Measurements from ENCODE around the gene TP73. TPM values are rescaled to one million over a fixed set of nuclear protein-coding genes. Genes with fewer than 3 reads are reported as not detected.

TP73 gene
- total RNA-seq, 1 experiment from 2014 or later = 19.2 TPM

DNA sequence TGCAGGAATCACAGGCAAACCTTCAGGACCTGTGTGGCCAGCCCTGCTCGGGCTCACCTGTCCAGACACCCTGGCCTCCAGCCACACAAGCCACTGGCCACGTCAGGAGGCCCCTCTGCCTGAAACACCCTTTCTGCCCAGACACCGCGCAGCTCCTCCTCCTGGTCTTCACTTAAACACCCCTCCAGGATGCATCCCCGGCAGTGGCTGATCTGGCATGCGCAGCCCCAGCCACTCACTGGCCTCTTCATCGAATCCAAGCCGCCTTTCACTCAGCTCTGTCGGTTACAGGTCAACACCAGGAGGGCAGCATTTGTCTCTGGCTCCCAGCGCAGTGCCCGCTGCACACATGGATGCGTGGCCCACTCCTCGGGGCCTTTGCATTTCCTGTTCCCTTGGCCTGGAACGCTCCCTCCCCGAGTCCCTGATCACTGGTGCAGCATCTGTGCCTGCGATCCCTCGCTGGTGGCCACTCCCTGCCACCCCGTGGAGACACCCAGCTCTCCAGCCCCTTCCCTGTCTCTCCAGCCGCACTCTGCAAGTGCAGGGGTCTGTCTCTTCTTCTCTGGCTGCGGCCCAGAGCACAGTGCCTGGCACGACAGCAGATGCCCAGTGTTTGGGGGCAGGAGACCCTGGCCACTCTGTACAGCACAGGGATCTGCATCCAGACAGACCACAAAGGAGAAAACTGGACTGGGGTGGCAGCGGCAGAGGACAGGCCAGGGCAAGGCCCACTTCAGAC lies 18.1 kb upstream of the TP73 start:
- H3K9ac ChIP-seq (ENCODE audit: low read length) = no peak overlapping the region
- ChIA-PET RAD21 (ENCODE audit: low non-redundant PET in 1 of 2, low total read pairs in 2 of 2, uncharacterized antibody in 2 of 2, unreplicated experiment in 2 of 2) (no interaction called here), CTCF (no interaction called here), POLR2A (no interaction called here)
- no TSS peak for BruUV-seq (replicated peaks)
- no peak overlapping the region for H3K4me2 ChIP-seq (ENCODE audit: low read length)
- H3K4me1 ChIP-seq (ENCODE audit: control insufficient read depth in 1 of 2, insufficient read depth in 2 of 2, low read length in 2 of 2) = no peaks in the 10 kb centered on the region
- intact Hi-C loops (cut with micrococcal nuclease) = no loop called here
- no peaks in the 10 kb centered on the region for H3K27me3 ChIP-seq (ENCODE audit: insufficient read depth, low read length)
- DNase-seq (ENCODE audit: low read depth, low spot score) (no peak), ATAC-seq (no peak)
- no peaks in the 10 kb centered on the region for H3K9me2 ChIP-seq (ENCODE audit: insufficient read depth)
- H3K4me3 ChIP-seq (replicated peaks in 1 of 2; ENCODE audit: low read depth in 1 of 2, low read length in 2 of 2) = no peak overlapping the region
- H2AFZ ChIP-seq (ENCODE audit: low read depth, low read length, poor library complexity, severe bottlenecking) = no peak overlapping the region
- H3K36me3 ChIP-seq (ENCODE audit: control insufficient read depth in 1 of 2, insufficient read depth in 2 of 2, low read length in 2 of 2) = peaks cover 18 to 39% of the 10 kb centered on the region in 2 experiments; a peak in 3 of 4 replicates
- no peaks in the 10 kb centered on the region for H3K79me2 ChIP-seq (ENCODE audit: insufficient read depth, low read length)
- no peak overlapping the region for H3K27ac ChIP-seq (ENCODE audit: low read depth, low read length)
- H4K20me1 ChIP-seq (ENCODE audit: insufficient read depth) = no peaks in the 10 kb centered on the region
- no peak for TF ChIP-seq ELF1 (IDR thresholded peaks at IDR 0.05; ENCODE audit: borderline replicate concordance, low read depth)
- TF ChIP-seq SRF (IDR thresholded peaks at IDR 0.05; ENCODE audit: low read depth) = no peak
- no peak for TF ChIP-seq EZH2phosphoT487 (IDR thresholded peaks at IDR 0.05; ENCODE audit: borderline replicate concordance)
- TF ChIP-seq SIN3A (IDR thresholded peaks at IDR 0.05; ENCODE audit: low read depth) = no peak
- TF ChIP-seq SP1 (IDR thresholded peaks at IDR 0.05; ENCODE audit: low read depth) = no peak
- TF ChIP-seq TCF7L2 (IDR thresholded peaks at IDR 0.05; ENCODE audit: borderline replicate concordance, extremely low read depth, insufficient read depth, insufficient read length) = no peak
- no peaks in the 10 kb centered on the region for H3K9me3 ChIP-seq (ENCODE audit: control insufficient read depth in 1 of 2, insufficient read depth in 1 of 2, low read depth in 1 of 2, low read length in 2 of 2)

GRCh38 chr1:3636080-3636479 lies 16.2 kb upstream of the TP73 start:
- no TSS peak for BruUV-seq (replicated peaks)
- ChIA-PET POLR2A (no interaction called here), RAD21 (ENCODE audit: low non-redundant PET in 1 of 2, low total read pairs in 2 of 2, uncharacterized antibody in 2 of 2, unreplicated experiment in 2 of 2) (no interaction called here), CTCF (no interaction called here)
- Histone ChIP-seq H3K79me2 (ENCODE audit: insufficient read depth, low read length) (no peaks in the 10 kb centered on the region), H3K4me2 (ENCODE audit: low read length) (no peak overlapping the region), H3K36me3 (ENCODE audit: control insufficient read depth in 1 of 2, insufficient read depth in 2 of 2, low read length in 2 of 2) (peaks cover 14 to 43% of the 10 kb centered on the region in 2 experiments; a peak in 3 of 4 replicates), H3K4me3 (replicated peaks in 1 of 2; ENCODE audit: low read depth in 1 of 2, low read length in 2 of 2) (no peak overlapping the region), H3K27me3 (ENCODE audit: insufficient read depth, low read length) (no peaks in the 10 kb centered on the region), H3K9ac (ENCODE audit: low read length) (no peak overlapping the region), H3K9me2 (ENCODE audit: insufficient read depth) (no peaks in the 10 kb centered on the region), H4K20me1 (ENCODE audit: insufficient read depth) (no peaks in the 10 kb centered on the region), H3K9me3 (ENCODE audit: control insufficient read depth in 1 of 2, insufficient read depth in 1 of 2, low read depth in 1 of 2, low read length in 2 of 2) (no peaks in the 10 kb centered on the region), H3K4me1 (ENCODE audit: control insufficient read depth in 1 of 2, insufficient read depth in 2 of 2, low read length in 2 of 2) (no peaks in the 10 kb centered on the region), H2AFZ (ENCODE audit: low read depth, low read length, poor library complexity, severe bottlenecking) (no peak overlapping the region), H3K27ac (ENCODE audit: low read depth, low read length) (no peak overlapping the region)
- DNase-seq (ENCODE audit: low read depth, low spot score) = no peak
- intact Hi-C loops (cut with micrococcal nuclease) = no loop called here
- ATAC-seq = no peak
- TF ChIP-seq CTCF (IDR thresholded peaks at IDR 0.05 in 2 of 3, conservative IDR thresholded peaks at IDR 0.05 in 1 of 3; ENCODE audit: borderline replicate concordance in 1 of 3, insufficient read depth in 1 of 3, low read depth in 2 of 3, low read length in 2 of 3) (no peak), MAX (IDR thresholded peaks at IDR 0.05) (no peak), POLR2A (IDR thresholded peaks at IDR 0.05; ENCODE audit: borderline replicate concordance, extremely low read depth, insufficient read depth, insufficient read length) (no peak)
- TF ChIP-seq, protein P1, sequence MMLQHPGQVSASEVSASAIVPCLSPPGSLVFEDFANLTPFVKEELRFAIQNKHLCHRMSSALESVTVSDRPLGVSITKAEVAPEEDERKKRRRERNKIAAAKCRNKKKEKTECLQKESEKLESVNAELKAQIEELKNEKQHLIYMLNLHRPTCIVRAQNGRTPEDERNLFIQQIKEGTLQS (IDR thresholded peaks at IDR 0.05) = no peak
- TF ChIP-seq, protein P2, sequence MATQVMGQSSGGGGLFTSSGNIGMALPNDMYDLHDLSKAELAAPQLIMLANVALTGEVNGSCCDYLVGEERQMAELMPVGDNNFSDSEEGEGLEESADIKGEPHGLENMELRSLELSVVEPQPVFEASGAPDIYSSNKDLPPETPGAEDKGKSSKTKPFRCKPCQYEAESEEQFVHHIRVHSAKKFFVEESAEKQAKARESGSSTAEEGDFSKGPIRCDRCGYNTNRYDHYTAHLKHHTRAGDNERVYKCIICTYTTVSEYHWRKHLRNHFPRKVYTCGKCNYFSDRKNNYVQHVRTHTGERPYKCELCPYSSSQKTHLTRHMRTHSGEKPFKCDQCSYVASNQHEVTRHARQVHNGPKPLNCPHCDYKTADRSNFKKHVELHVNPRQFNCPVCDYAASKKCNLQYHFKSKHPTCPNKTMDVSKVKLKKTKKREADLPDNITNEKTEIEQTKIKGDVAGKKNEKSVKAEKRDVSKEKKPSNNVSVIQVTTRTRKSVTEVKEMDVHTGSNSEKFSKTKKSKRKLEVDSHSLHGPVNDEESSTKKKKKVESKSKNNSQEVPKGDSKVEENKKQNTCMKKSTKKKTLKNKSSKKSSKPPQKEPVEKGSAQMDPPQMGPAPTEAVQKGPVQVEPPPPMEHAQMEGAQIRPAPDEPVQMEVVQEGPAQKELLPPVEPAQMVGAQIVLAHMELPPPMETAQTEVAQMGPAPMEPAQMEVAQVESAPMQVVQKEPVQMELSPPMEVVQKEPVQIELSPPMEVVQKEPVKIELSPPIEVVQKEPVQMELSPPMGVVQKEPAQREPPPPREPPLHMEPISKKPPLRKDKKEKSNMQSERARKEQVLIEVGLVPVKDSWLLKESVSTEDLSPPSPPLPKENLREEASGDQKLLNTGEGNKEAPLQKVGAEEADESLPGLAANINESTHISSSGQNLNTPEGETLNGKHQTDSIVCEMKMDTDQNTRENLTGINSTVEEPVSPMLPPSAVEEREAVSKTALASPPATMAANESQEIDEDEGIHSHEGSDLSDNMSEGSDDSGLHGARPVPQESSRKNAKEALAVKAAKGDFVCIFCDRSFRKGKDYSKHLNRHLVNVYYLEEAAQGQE (IDR thresholded peaks at IDR 0.05; ENCODE audit: low read depth) = no peak
